ENCODE data around the gene ANO7.

The ANO7 gene

GRCh38 chr2:241234066-241234790 is 45.8 kb downstream of the ANO7 start:
- Histone ChIP-seq H3K4me3 (no peak overlapping the region), H3K27ac (no peak overlapping the region)
- no peak for DNase-seq (ENCODE audit: low spot score)
- TF ChIP-seq CTCF (IDR thresholded peaks at IDR 0.05), result no peak

GRCh38 chr2:241234962-241235740 is 46.7 kb downstream of the ANO7 start:
- H3K27ac ChIP-seq, result no peak overlapping the region
- DNase-seq (ENCODE audit: low spot score), result no peak
- TF ChIP-seq CTCF (IDR thresholded peaks at IDR 0.05), result no peak
- no peak overlapping the region for H3K4me3 ChIP-seq

GRCh38 chr2:241235859-241236593 is 47.5 kb downstream of the ANO7 start:
- Histone ChIP-seq H3K4me3 (no peak overlapping the region), H3K27ac (no peak overlapping the region)
- DNase-seq (ENCODE audit: low spot score), result no peak
- no peak for TF ChIP-seq CTCF (IDR thresholded peaks at IDR 0.05)

GRCh38 chr2:241237047-241237446 is 48.6 kb downstream of the ANO7 start:
- Histone ChIP-seq H3K4me3 (no peak overlapping the region), H3K27ac (no peak overlapping the region)
- TF ChIP-seq CTCF (IDR thresholded peaks at IDR 0.05), result no peak
- no peak for DNase-seq (ENCODE audit: low spot score)

GRCh38 chr2:241237949-241238371 is 49.5 kb downstream of the ANO7 start:
- no peak for TF ChIP-seq CTCF (IDR thresholded peaks at IDR 0.05)
- H3K27ac ChIP-seq, result no peak overlapping the region
- no peak overlapping the region for H3K4me3 ChIP-seq
- no peak for DNase-seq (ENCODE audit: low spot score)

GRCh38 chr2:241238693-241239198 is 50.3 kb downstream of the ANO7 start:
- no peak for DNase-seq (ENCODE audit: low spot score)
- no peak for TF ChIP-seq CTCF (IDR thresholded peaks at IDR 0.05)
- H3K27ac ChIP-seq, result no peak overlapping the region
- no peak overlapping the region for H3K4me3 ChIP-seq

Data from coronary artery (tissue), 2 donors.